ENCODE measurements around the gene RBBP8.
"Not testable (repeated sequence)": the region's sequence is repeated elsewhere in the genome, so short reads cannot be mapped to it uniquely, and the experiment has no call there.

The RBBP8 gene

DNA sequence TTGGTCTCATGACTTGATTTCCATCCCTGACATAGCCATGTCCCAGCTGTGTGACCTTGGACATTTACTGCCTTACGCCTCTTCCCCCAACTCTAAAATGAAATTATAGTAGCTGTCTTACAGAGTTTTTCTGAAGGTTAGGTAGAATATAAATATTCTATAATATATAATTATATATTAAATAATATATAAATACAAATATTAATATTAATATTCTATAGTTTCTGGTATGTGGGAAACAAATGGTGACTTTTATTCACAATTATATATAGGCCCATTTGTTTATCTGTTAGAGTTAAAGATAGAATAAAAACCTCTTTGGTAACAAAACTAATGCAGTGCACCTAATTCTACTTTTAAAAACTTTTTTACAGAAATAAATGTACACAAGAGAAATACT lies 1.7 kb downstream of the RBBP8 start:
- Histone ChIP-seq H3K36me3 (peaks cover 10 to 38% (median 33%) of the 10 kb centered on the region in 11 experiments; a peak in 21 of 22 replicates), H3K4me1 (peaks cover 18 to 40% (median 31%) of the 10 kb centered on the region in 10 experiments), H3K27ac (peak overlapping the region in 7 of 11 experiments; percentile 8 to 96 (median 94); a peak in 5 of 22 replicates), H3K9ac (peak overlapping the region in 8 of 11 experiments; percentile 90 to 97 (median 95); a peak in 15 of 22 replicates), H4K20me1 (peaks cover 0 to 23% (median 0%) of the 10 kb centered on the region in 11 experiments; a peak in 5 of 22 replicates), H3K4me2 (peak overlapping the region; percentile 77 to 94 (median 86)), H3K9me3 (replicated peaks in 1 of 11) (no peaks in the 10 kb centered on the region), H3K4me3 (peak overlapping the region in 9 of 10 experiments; percentile 77 to 88 (median 79); a peak in 17 of 20 replicates), H3K27me3 (no peaks in the 10 kb centered on the region)
- no peak for TF ChIP-seq Cebpa-rat (IDR thresholded peaks at IDR 0.05)

DNA sequence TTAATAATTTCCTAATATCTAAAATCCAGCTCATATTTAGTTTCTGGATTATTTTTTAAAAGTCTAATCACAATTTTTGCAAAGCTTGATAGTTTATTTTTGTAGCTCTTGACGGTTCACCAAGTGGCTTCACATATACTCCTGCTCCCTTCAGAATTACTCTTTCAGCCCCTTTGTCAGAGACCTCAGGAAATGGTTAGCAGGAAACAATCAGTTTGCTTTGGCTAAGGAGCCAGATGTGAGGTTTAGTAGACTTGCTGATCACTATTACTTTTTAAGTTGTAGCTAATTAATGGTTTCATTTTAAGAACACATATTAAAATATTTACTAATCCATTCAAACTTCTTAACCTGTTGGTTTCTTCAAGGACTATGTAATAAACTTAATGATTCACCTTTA lies 2.3 kb downstream of the RBBP8 start:
- Histone ChIP-seq H3K4me3 (peak overlapping the region in 7 of 10 experiments; percentile 32 to 88 (median 79); a peak in 8 of 20 replicates), H3K27ac (peak overlapping the region in 3 of 11 experiments; percentile 3 to 31 (median 8); a peak in 1 of 22 replicates), H3K9me3 (replicated peaks in 1 of 11) (no peaks in the 10 kb centered on the region), H4K20me1 (peaks cover 0 to 26% (median 0%) of the 10 kb centered on the region in 11 experiments; a peak in 6 of 22 replicates), H3K4me1 (peaks cover 18 to 40% (median 30%) of the 10 kb centered on the region in 10 experiments), H3K27me3 (no peaks in the 10 kb centered on the region), H3K9ac (peak overlapping the region in 8 of 11 experiments; percentile 3 to 93 (median 34); a peak in 9 of 22 replicates), H3K36me3 (peaks cover 10 to 45% (median 39%) of the 10 kb centered on the region in 11 experiments; a peak in 21 of 22 replicates), H3K4me2 (peak overlapping the region in 10 of 11 experiments; percentile 20 to 94 (median 82); a peak in 19 of 22 replicates)
- TF ChIP-seq Cebpa-rat (IDR thresholded peaks at IDR 0.05), result no peak

DNA sequence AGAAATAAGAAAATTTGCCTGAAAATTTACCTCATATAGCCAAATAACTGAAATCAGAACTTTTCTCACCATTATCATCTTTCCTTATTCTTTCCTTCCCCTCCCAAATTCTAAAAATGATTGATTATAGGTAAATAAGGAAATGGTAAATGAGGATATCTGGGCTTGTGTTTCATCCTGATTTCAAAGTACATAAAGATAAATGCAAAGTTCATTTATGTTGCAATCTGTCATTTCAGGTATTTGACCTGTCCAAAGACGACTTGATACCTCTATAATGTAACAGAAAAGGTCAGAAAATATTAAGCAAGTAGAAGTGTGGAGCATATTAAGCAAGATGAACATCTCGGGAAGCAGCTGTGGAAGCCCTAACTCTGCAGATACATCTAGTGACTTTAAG lies 3.4 kb downstream of the RBBP8 start:
- 0 out of 22 replicates have a peak overlapping the region, but pooled peaks of 1 of the 11 experiments have one; percentile 20 for H3K9ac ChIP-seq
- peaks cover 10 to 56% (median 49%) of the 10 kb centered on the region in 11 experiments; a peak in 21 of 22 replicates for H3K36me3 ChIP-seq
- no peak overlapping the region for H3K4me3 ChIP-seq
- no peak for TF ChIP-seq Cebpa-rat (IDR thresholded peaks at IDR 0.05)
- H3K4me1 ChIP-seq, result peaks cover 18 to 40% (median 30%) of the 10 kb centered on the region in 10 experiments
- no peaks in the 10 kb centered on the region for H3K9me3 ChIP-seq (replicated peaks in 1 of 11)
- no peaks in the 10 kb centered on the region for H3K27me3 ChIP-seq
- H3K4me2 ChIP-seq, result peak overlapping the region in 1 of 11 experiments; percentile 92; a peak in 4 of 22 replicates
- peaks cover 0 to 26% (median 0%) of the 10 kb centered on the region in 11 experiments; a peak in 6 of 22 replicates for H4K20me1 ChIP-seq
- no peak overlapping the region for H3K27ac ChIP-seq

DNA sequence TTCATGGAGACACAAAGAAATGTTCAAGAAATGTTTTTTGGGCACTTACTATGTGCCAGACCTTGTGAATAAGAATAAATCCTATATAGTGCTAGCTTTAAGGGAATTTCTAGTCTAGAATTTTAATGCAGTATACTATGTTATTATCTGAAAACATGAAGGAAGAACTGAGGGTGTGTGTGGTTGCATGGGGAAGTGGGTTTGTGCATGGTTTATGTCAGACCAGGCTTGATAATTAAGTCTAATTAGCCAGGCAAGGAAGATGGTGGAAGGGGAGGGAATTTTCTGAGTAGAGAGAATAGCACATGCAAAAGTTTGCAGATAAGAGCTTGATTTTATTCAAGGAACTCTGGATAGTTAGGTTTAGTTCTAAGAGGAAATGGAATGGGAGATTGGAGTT lies 6.5 kb downstream of the RBBP8 start:
- Histone ChIP-seq H4K20me1 (peaks cover 0 to 41% (median 0%) of the 10 kb centered on the region in 11 experiments; a peak in 7 of 22 replicates), H3K4me1 (peaks cover 7 to 21% (median 16%) of the 10 kb centered on the region in 10 experiments), H3K4me2 (no peak overlapping the region), H3K4me3 (no peak overlapping the region), H3K9ac (no peak overlapping the region), H3K27me3 (no peaks in the 10 kb centered on the region), H3K27ac (no peak overlapping the region), H3K9me3 (replicated peaks in 1 of 11) (no peaks in the 10 kb centered on the region), H3K36me3 (peaks cover 10 to 87% (median 64%) of the 10 kb centered on the region in 11 experiments; a peak in 21 of 22 replicates)
- TF ChIP-seq Cebpa-rat (IDR thresholded peaks at IDR 0.05), result no peak

DNA sequence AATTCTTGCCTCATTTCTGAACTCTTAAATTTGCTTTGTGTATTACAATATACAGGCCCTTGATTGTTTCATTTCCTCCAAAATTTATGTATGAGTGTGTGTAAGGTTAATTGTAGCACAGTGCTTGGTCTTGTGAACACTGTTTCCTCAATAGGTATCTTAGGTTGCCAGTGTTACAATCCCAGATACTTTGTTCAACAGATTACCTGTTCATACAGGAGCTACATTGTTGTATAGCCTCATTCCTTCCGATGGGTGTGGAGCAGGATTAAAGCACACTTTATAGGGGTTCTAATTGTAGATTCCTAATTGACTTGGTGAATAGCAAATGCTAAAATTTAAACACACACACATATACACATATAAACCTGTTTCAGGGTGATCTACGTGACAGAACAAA lies 10.7 kb downstream of the RBBP8 start:
- no peak for TF ChIP-seq Cebpa-rat (IDR thresholded peaks at IDR 0.05)
- Histone ChIP-seq H3K4me3 (no peak overlapping the region), H3K4me2 (no peak overlapping the region), H4K20me1 (peaks cover 0 to 27% (median 0%) of the 10 kb centered on the region in 11 experiments; a peak in 6 of 22 replicates), H3K36me3 (peaks cover 4 to 100% (median 77%) of the 10 kb centered on the region in 11 experiments; a peak in 19 of 22 replicates), H3K9me3 (replicated peaks in 1 of 11) (no peaks in the 10 kb centered on the region), H3K27ac (no peak overlapping the region), H3K4me1 (peaks cover 0 to 7% (median 0%) of the 10 kb centered on the region in 10 experiments; a peak in 1 of 20 replicates), H3K27me3 (no peaks in the 10 kb centered on the region), H3K9ac (no peak overlapping the region)

DNA sequence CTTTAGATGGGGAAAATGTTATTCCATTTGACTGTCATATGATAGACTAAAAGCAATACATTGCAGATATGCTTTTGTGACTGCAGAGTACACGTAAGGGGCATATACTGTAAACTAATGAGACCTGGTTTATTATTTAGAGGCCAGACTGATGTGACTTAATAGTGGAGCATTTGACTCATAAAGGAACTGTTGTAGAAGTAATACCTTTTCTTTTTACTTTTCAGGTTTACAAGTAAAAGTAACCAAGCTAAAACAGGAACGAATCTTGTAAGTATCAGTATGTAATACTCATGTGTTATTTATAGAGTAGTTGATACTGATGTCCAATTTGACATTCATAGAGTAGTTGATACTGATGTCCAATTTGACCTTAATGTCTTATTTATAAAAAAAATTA lies 13.1 kb downstream of the RBBP8 start:
- Histone ChIP-seq H3K36me3 (peaks cover 18 to 100% (median 78%) of the 10 kb centered on the region in 11 experiments; a peak in 21 of 22 replicates), H3K27me3 (no peaks in the 10 kb centered on the region), H3K9ac (no peak overlapping the region), H4K20me1 (peaks cover 0 to 18% (median 0%) of the 10 kb centered on the region in 11 experiments; a peak in 3 of 22 replicates), H3K9me3 (replicated peaks in 1 of 11) (no peaks in the 10 kb centered on the region), H3K4me3 (no peak overlapping the region), H3K4me2 (no peak overlapping the region), H3K4me1 (peaks cover 0 to under 1% (median 0%) of the 10 kb centered on the region in 10 experiments; a peak in 2 of 20 replicates), H3K27ac (no peak overlapping the region)
- no peak for TF ChIP-seq Cebpa-rat (IDR thresholded peaks at IDR 0.05)

DNA sequence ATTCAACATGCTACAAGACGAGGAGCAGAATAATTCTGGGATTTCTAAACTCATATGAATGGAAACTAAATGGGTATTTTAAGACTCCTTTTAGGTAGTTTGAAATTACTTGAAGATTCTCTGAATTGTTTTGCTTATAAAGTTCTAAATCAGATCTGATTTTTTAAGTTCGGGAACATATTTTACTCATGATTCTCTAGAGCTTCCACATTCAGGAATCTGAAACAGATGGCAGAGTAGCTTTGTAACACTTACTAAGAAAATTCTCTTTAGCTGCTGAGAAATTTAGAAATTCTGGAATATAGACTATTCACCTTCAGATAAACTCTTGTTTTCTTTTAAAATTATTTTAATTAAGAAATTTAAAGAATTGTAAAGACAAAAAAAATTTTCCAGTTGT lies 13.7 kb downstream of the RBBP8 start:
- Histone ChIP-seq H3K27ac (no peak overlapping the region), H3K4me1 (peaks cover 0 to 7% (median 0%) of the 10 kb centered on the region in 10 experiments; a peak in 7 of 20 replicates), H3K9me3 (replicated peaks in 1 of 11) (no peaks in the 10 kb centered on the region), H3K4me2 (no peak overlapping the region), H3K9ac (no peak overlapping the region), H3K4me3 (no peak overlapping the region), H3K36me3 (peaks cover 18 to 100% (median 78%) of the 10 kb centered on the region in 11 experiments; a peak in 21 of 22 replicates), H4K20me1 (peaks cover 0 to 16% (median 0%) of the 10 kb centered on the region in 11 experiments; a peak in 3 of 22 replicates), H3K27me3 (no peaks in the 10 kb centered on the region)
- no peak for TF ChIP-seq Cebpa-rat (IDR thresholded peaks at IDR 0.05)

DNA sequence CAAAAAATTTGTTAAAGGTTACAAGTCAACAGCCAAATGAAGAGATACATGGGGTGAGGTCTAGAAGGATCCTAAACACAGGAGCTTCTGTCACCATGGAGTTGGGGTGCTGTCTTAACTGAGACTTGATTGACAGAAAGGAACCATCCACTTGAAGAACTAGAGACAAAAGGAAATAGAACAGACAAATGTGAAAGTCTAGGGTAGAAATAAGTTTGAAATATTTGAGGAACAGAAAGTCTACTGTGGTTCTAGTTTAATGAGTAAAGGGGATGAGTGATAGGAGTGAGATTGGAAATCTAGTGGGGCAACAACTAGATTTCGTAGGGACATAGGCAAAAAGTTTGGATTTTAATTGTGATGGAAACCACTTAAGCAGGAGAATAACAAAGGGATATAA lies 18.7 kb downstream of the RBBP8 start:
- TF ChIP-seq Cebpa-rat (IDR thresholded peaks at IDR 0.05), result no peak
- Histone ChIP-seq H4K20me1 (peaks cover 0 to 7% (median 0%) of the 10 kb centered on the region in 11 experiments; a peak in 2 of 22 replicates), H3K4me3 (no peak overlapping the region), H3K27ac (no peak overlapping the region), H3K9ac (no peak overlapping the region), H3K4me2 (peak overlapping the region in 4 of 11 experiments; percentile 13 to 66 (median 40); a peak in 4 of 22 replicates), H3K4me1 (peaks cover 0 to 32% (median 8%) of the 10 kb centered on the region in 10 experiments; a peak in 10 of 20 replicates), H3K9me3 (replicated peaks in 1 of 11) (peaks cover 0 to 12% (median 0%) of the 10 kb centered on the region in 11 experiments; a peak in 3 of 22 replicates), H3K27me3 (no peaks in the 10 kb centered on the region), H3K36me3 (peaks cover 31 to 100% (median 91%) of the 10 kb centered on the region in 11 experiments)

DNA sequence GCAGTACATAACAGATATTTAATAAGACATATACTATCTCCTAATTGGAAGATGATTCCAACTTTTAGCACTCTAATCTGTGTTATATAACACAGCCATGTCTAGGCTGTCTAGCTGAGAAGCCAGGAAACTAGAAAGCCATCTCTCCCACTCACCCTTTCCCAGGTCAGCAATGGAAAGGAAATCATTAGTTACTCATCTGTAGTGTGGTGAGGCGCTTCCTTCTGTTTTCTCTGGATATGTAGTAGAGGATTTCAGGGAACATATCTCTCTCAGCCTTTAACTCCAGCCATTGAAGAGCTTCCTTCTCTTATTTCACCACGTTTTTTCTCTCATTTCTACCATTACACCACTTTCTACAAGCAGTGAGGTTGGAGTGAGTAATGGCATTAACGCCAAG lies 19.4 kb downstream of the RBBP8 start:
- H3K4me1 ChIP-seq, result peaks cover 0 to 32% (median 8%) of the 10 kb centered on the region in 10 experiments; a peak in 10 of 20 replicates
- H3K9me3 ChIP-seq (replicated peaks in 1 of 11), result peaks cover 0 to 12% (median 0%) of the 10 kb centered on the region in 11 experiments; a peak in 3 of 22 replicates
- H3K4me3 ChIP-seq, result no peak overlapping the region
- no peak overlapping the region for H3K9ac ChIP-seq
- peaks cover 31 to 100% (median 92%) of the 10 kb centered on the region in 11 experiments for H3K36me3 ChIP-seq
- H3K27ac ChIP-seq, result no peak overlapping the region; a peak in 2 of 22 replicates
- H3K27me3 ChIP-seq, result no peaks in the 10 kb centered on the region
- peaks cover 0 to 7% (median 0%) of the 10 kb centered on the region in 11 experiments; a peak in 2 of 22 replicates for H4K20me1 ChIP-seq
- no peak for TF ChIP-seq Cebpa-rat (IDR thresholded peaks at IDR 0.05)
- H3K4me2 ChIP-seq, result peak overlapping the region in 4 of 11 experiments; percentile 22 to 66 (median 49); a peak in 6 of 22 replicates

DNA sequence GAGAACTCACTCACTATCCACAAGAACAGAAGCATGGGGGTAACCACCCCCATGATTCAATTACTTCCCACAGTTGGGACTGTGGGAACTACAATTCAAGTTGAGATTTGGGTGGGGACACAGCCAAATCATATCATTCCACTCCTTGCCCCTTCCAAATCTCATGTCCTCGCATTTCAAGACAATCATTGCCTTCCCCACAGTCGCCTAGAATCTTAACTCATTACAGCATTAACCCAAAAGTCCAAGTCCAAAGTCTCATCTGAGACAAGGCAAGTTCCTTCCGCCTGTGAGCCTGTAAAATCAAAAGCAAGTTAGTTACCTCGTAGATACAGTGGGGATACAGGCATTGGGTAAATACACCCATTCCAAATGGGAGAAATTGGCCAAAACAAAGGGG lies 20.9 kb downstream of the RBBP8 start:
- not testable (repeated sequence) for H3K9ac ChIP-seq, H3K4me3 ChIP-seq, H4K20me1 ChIP-seq, H3K27me3 ChIP-seq
- Histone ChIP-seq H3K36me3 (peaks cover 31 to 100% (median 95%) of the 10 kb centered on the region in 11 experiments), H3K9me3 (replicated peaks in 1 of 11) (peaks cover 0 to 12% (median 0%) of the 10 kb centered on the region in 11 experiments; a peak in 3 of 22 replicates), H3K4me2 (peak overlapping the region in 4 of 11 experiments; percentile 4 to 66 (median 49); a peak in 6 of 22 replicates), H3K4me1 (peaks cover 0 to 32% (median 8%) of the 10 kb centered on the region in 10 experiments; a peak in 10 of 20 replicates), H3K27ac (0 out of 22 replicates have a peak overlapping the region, but pooled peaks of 1 of the 11 experiments have one; percentile 1)

Measured in BLaER1 treated with 17β-estradiol and CSF1 and Interleukin-3, amounts not matched to agents 10 nM and 100 nM (cell line).